22Rv1 (cell line): ENCODE results near the gene KRT71.

Experiments used
- H3K27ac ChIP-seq: fragments of 450-650 bp; 2 replicates; pipeline ENCODE4 v1.5.1; 2017
- CTCF ChIP-seq: fragments of 450-650 bp; IDR thresholded peaks from 2 replicates; pipeline ENCODE4 v1.5.1; 2017; ENCODE audit warnings: mild to moderate bottlenecking
- ZFX ChIP-seq: fragments of 450-650 bp; IDR thresholded peaks from 2 replicates; pipeline ENCODE4 v1.6.1; 2017; ENCODE audit warnings: antibody characterized with exemption, borderline replicate concordance

Gene KRT71

DNA sequence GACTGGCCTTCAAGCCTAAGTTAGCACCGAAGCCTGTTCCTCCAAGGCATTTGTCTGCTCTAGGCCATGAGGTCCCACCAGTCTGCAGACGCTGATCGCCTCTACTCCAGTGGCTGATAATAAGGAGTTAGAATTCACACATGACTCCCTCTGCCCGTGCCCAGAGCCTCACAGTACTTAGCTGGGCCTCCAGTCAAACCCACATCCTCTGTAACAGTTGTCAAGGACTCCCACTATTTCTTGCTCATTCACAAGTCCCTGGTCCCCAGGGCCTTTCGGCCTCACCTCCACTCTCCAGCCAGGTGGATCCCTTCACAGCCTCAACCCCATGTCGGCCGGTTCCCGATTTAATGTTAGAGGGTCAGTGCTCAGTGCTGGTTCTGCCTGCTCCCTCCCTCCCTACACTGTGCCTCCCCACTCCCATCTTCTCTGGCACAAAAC lies 26.4 kb downstream of the KRT71 start:
- no peak overlapping the region for H3K27ac ChIP-seq
- TF ChIP-seq CTCF, result no peak
- TF ChIP-seq ZFX, result no peak

DNA sequence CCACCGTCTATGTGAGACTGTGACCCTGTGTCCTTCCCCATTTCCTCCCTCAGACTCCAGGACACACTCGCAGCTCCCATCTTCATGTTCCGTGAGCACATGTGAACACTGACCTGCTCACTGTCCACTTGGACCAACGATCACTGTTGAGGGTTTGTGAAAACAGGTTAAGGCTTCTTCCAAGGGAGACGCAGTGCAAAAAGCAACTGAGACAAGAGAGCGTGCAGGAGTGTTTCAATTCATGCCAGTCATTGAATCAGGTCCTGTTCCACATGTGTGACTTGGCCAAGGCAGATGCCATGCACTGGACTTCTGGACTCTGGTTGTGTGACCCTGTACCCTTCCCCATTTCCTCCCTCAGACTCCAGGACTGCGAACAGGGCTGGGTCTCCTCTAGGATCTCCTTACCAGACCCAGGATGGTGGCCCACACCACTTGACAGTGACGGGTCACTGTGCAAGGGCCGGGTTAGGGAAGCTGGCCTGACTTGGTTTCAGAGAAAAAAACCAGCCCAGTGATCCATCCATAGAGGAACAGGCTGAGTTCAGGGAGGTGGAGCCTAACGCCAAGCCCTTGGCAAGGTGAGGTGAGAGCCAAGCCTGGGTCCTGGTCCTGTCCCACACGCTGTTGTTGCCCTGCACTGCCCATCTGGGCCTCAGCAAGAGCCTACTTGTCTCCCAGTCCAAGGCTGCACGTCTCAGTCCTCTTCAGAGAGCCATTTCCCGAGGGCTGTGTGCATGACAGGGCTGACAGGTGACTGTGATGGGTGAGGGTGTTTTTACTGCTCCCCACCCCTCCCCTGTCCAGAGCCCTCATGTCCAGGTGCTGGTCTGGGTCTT lies 27.1 kb downstream of the KRT71 start:
- TF ChIP-seq CTCF, result no peak
- no peak for TF ChIP-seq ZFX
- H3K27ac ChIP-seq, result no peak overlapping the region

- H3K27ac ChIP-seq, result no peak overlapping the region
- TF ChIP-seq ZFX (no peak), CTCF (no peak)
Measured at GRCh38 chr12:52524898-52525591, 27.9 kb downstream of the KRT71 start.

DNA sequence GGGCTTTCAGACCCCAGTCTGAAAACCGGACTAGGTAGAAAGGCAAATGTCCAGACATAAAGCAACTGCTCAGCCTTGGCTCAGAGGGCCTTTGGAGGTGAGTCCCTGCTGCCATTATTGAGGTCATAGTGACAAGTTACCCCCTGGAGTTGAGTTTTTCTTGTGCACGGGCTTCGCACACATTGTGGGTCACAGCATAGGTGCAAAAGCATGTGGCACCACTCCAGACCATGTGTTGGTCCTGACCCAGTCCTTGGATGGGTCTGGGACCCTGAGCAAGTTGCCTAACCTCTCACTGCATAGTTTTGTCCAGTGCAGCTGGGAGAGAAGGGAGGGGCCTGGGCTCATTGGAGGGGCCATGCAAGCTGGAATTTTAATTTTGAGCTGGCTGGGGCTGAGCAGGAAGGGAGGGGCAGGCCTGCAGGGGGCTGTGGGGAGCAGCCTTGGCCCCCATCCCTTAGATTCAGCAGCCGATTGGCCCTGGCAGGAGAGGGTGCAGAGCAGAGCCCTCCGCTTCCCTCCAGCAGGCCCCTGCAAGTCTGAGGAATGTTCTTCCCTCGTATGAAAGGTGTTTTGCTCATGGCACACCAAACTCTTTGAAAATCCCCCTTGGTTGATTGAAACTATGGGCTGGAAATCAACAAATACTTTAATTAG lies 28.6 kb downstream of the KRT71 start:
- TF ChIP-seq ZFX (no peak), CTCF (no peak)
- H3K27ac ChIP-seq, result no peak overlapping the region

DNA sequence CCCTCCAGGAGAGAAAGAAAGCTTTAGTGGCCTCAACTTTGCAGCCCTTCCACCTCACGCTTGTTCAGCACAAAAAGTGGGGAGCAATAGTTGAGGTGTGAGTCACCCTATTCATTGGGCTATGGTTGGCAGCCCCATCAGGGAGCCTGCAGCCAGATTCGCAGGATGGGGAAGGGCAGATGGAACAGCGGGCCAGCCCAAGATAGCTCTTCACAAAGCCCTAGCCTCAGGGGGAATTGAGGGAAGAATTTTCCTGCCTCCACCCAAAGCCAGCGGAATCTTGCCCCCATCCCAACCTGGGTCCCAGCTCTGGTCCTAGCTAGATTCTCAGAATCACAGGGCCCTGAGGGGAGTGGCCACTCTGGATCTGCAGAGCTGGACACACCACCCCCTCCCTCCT lies 29.1 kb downstream of the KRT71 start:
- TF ChIP-seq CTCF, result no peak
- TF ChIP-seq ZFX, result no peak
- H3K27ac ChIP-seq, result no peak overlapping the region

GRCh38 chr12:52522346-52523011 lies 30.5 kb downstream of the KRT71 start:
- TF ChIP-seq CTCF (no peak), ZFX (no peak)
- no peak overlapping the region for H3K27ac ChIP-seq
